ENCODE results near the gene USF1. TPM values are rescaled to one million over a fixed set of nuclear protein-coding genes. Genes with fewer than 3 reads are reported as not detected.

USF1 gene
- polyA plus RNA-seq, 1 of the 3 experiments (the other 2 are of a cell fraction), result 43.1 TPM

GRCh38 chr1:161089938-161090337 lies 44.2 kb upstream of the USF1 start:
- WGBS (ENCODE audit: low lambda C conversion rate), result 100% methylated on average over 5 of the region's 5 CpGs
- no peaks in the 10 kb centered on the region for H3K9me3 ChIP-seq
- no peak overlapping the region for H3K4me2 ChIP-seq
- H3K27ac ChIP-seq (ENCODE audit: low read depth in 2 of 2, low read length in 1 of 2), result no peak overlapping the region
- no peak overlapping the region for H2AFZ ChIP-seq (ENCODE audit: low read depth)
- no peaks in the 10 kb centered on the region for H3F3A ChIP-seq (replicated peaks; ENCODE audit: insufficient read depth)
- no peaks in the 10 kb centered on the region for H3K36me3 ChIP-seq (replicated peaks in 1 of 2; ENCODE audit: control insufficient read depth in 1 of 2, insufficient read depth in 2 of 2, low read length in 1 of 2)
- H4K20me1 ChIP-seq (ENCODE audit: insufficient read depth), result no peaks in the 10 kb centered on the region
- H3K4me3 ChIP-seq (ENCODE audit: low read depth in 2 of 2, low read length in 1 of 2), result no peak overlapping the region
- H3K9me2 ChIP-seq, result no peaks in the 10 kb centered on the region
- CTCF ChIA-PET, result no interaction called here
- peaks cover 0 to 10% of the 10 kb centered on the region in 2 experiments; a peak in 1 of 4 replicates for H3K4me1 ChIP-seq (ENCODE audit: control insufficient read depth in 1 of 2, insufficient read depth in 2 of 2, low read depth in 1 of 2, low read length in 1 of 2)
- no peak overlapping the region for H3K9ac ChIP-seq
- no peaks in the 10 kb centered on the region for H3K79me2 ChIP-seq (ENCODE audit: insufficient read depth)
- TF ChIP-seq, protein P1, sequence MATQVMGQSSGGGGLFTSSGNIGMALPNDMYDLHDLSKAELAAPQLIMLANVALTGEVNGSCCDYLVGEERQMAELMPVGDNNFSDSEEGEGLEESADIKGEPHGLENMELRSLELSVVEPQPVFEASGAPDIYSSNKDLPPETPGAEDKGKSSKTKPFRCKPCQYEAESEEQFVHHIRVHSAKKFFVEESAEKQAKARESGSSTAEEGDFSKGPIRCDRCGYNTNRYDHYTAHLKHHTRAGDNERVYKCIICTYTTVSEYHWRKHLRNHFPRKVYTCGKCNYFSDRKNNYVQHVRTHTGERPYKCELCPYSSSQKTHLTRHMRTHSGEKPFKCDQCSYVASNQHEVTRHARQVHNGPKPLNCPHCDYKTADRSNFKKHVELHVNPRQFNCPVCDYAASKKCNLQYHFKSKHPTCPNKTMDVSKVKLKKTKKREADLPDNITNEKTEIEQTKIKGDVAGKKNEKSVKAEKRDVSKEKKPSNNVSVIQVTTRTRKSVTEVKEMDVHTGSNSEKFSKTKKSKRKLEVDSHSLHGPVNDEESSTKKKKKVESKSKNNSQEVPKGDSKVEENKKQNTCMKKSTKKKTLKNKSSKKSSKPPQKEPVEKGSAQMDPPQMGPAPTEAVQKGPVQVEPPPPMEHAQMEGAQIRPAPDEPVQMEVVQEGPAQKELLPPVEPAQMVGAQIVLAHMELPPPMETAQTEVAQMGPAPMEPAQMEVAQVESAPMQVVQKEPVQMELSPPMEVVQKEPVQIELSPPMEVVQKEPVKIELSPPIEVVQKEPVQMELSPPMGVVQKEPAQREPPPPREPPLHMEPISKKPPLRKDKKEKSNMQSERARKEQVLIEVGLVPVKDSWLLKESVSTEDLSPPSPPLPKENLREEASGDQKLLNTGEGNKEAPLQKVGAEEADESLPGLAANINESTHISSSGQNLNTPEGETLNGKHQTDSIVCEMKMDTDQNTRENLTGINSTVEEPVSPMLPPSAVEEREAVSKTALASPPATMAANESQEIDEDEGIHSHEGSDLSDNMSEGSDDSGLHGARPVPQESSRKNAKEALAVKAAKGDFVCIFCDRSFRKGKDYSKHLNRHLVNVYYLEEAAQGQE (IDR thresholded peaks at IDR 0.05; ENCODE audit: low read depth, low read length), result no peak
- TF ChIP-seq YY1 (IDR thresholded peaks at IDR 0.05; ENCODE audit: low read depth), result no peak
- TF ChIP-seq, protein P2, sequence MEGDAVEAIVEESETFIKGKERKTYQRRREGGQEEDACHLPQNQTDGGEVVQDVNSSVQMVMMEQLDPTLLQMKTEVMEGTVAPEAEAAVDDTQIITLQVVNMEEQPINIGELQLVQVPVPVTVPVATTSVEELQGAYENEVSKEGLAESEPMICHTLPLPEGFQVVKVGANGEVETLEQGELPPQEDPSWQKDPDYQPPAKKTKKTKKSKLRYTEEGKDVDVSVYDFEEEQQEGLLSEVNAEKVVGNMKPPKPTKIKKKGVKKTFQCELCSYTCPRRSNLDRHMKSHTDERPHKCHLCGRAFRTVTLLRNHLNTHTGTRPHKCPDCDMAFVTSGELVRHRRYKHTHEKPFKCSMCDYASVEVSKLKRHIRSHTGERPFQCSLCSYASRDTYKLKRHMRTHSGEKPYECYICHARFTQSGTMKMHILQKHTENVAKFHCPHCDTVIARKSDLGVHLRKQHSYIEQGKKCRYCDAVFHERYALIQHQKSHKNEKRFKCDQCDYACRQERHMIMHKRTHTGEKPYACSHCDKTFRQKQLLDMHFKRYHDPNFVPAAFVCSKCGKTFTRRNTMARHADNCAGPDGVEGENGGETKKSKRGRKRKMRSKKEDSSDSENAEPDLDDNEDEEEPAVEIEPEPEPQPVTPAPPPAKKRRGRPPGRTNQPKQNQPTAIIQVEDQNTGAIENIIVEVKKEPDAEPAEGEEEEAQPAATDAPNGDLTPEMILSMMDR (IDR thresholded peaks at IDR 0.05), result no peak
- no peak for TF ChIP-seq FOXJ3 (CRISPR knock-in tag; IDR thresholded peaks at IDR 0.05)
- TF ChIP-seq, protein P3, sequence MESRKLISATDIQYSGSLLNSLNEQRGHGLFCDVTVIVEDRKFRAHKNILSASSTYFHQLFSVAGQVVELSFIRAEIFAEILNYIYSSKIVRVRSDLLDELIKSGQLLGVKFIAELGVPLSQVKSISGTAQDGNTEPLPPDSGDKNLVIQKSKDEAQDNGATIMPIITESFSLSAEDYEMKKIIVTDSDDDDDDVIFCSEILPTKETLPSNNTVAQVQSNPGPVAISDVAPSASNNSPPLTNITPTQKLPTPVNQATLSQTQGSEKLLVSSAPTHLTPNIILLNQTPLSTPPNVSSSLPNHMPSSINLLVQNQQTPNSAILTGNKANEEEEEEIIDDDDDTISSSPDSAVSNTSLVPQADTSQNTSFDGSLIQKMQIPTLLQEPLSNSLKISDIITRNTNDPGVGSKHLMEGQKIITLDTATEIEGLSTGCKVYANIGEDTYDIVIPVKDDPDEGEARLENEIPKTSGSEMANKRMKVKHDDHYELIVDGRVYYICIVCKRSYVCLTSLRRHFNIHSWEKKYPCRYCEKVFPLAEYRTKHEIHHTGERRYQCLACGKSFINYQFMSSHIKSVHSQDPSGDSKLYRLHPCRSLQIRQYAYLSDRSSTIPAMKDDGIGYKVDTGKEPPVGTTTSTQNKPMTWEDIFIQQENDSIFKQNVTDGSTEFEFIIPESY (IDR thresholded peaks at IDR 0.05; ENCODE audit: borderline replicate concordance, low read depth), result no peak
- no peak for TF ChIP-seq POLR2AphosphoS5 (IDR thresholded peaks at IDR 0.05; ENCODE audit: low read depth, low read length)
- no peak for TF ChIP-seq NFIC (IDR thresholded peaks at IDR 0.05; ENCODE audit: borderline replicate concordance)
- no peak for TF ChIP-seq TEAD4 (IDR thresholded peaks at IDR 0.05; ENCODE audit: borderline replicate concordance, insufficient read depth)
- TF ChIP-seq, protein P4, sequence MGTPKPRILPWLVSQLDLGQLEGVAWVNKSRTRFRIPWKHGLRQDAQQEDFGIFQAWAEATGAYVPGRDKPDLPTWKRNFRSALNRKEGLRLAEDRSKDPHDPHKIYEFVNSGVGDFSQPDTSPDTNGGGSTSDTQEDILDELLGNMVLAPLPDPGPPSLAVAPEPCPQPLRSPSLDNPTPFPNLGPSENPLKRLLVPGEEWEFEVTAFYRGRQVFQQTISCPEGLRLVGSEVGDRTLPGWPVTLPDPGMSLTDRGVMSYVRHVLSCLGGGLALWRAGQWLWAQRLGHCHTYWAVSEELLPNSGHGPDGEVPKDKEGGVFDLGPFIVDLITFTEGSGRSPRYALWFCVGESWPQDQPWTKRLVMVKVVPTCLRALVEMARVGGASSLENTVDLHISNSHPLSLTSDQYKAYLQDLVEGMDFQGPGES (IDR thresholded peaks at IDR 0.05; ENCODE audit: low read depth, low read length), result no peak
- no peak for TF ChIP-seq RCOR1 (IDR thresholded peaks at IDR 0.05; ENCODE audit: low read length)
- no peak for TF ChIP-seq RXRA (IDR thresholded peaks at IDR 0.05; ENCODE audit: borderline replicate concordance, low read depth)
- no peak for TF ChIP-seq NRF1 (IDR thresholded peaks at IDR 0.05; ENCODE audit: low read depth, low read length)
- TF ChIP-seq TAF1 (IDR thresholded peaks at IDR 0.05; ENCODE audit: borderline replicate concordance, low read depth, low read length), result no peak
- TF ChIP-seq USF1 (IDR thresholded peaks at IDR 0.05; ENCODE audit: borderline replicate concordance, low read depth), result no peak
- no peak for DNase-seq
- H3K27me3 ChIP-seq (ENCODE audit: insufficient read depth), result no peaks in the 10 kb centered on the region
- POLR2A ChIA-PET, result no interaction called here
